ENCODE data around the gene RNF4. TPM values are rescaled to one million over a fixed set of nuclear protein-coding genes. Genes with fewer than 3 reads are reported as not detected.

RNF4 gene
- total and polyA plus RNA-seq, 10 donors, result 22.0 to 82.5 (median 63.1) TPM

GRCh38 chr4:2497931-2498330, 29.0 kb downstream of the RNF4 start:
- WGBS, 5 donors, result 57 to 84% (median 80%) methylated on average over 9 of the region's 9 CpGs
- TF ChIP-seq CTCF (IDR thresholded peaks at IDR 0.05 in 8 of 11, conservative IDR thresholded peaks at IDR 0.05 in 3 of 11), result peak in 1 of 11 experiments; percentile 15
- peak in 1 of 3 donors; percentile 65 for TF ChIP-seq POLR2AphosphoS5 (IDR thresholded peaks at IDR 0.05)
- TF ChIP-seq POLR2A (IDR thresholded peaks at IDR 0.05), result no peak
- intact Hi-C loops (cut with DNase I; ENCODE audit: low total_unique reads), result no loop called here
- H3K9me3 ChIP-seq, result no peaks in the 10 kb centered on the region
- no peaks in the 10 kb centered on the region for H3K27me3 ChIP-seq (replicated peaks in 1 of 7)
- DNase-seq, result no peak
- peaks cover 0 to 51% (median 25%) of the 10 kb centered on the region in 6 donors for H3K4me1 ChIP-seq
- H3K4me3 ChIP-seq, result no peak overlapping the region
- peak overlapping the region in 6 of 8 donors; percentile 4 to 74 (median 64) for H3K27ac ChIP-seq
- H3K36me3 ChIP-seq, result peaks cover under 1 to 100% (median 76%) of the 10 kb centered on the region in 6 donors

- 85 to 91% (median 88%) methylated on average over 2 of the region's 2 CpGs for WGBS, 5 donors
- intact Hi-C loops (cut with DNase I; ENCODE audit: low total_unique reads), result no loop called here
- H3K4me1 ChIP-seq, result peaks cover 0 to 38% (median 19%) of the 10 kb centered on the region in 6 donors
- H3K27me3 ChIP-seq (replicated peaks in 1 of 7), result no peaks in the 10 kb centered on the region
- TF ChIP-seq POLR2AphosphoS5 (IDR thresholded peaks at IDR 0.05) (no peak), CTCF (IDR thresholded peaks at IDR 0.05 in 8 of 11, conservative IDR thresholded peaks at IDR 0.05 in 3 of 11) (no peak), POLR2A (IDR thresholded peaks at IDR 0.05) (no peak)
- no peak for DNase-seq
- no peak overlapping the region for H3K27ac ChIP-seq
- peaks cover 0 to 100% (median 76%) of the 10 kb centered on the region in 6 donors for H3K36me3 ChIP-seq
- no peaks in the 10 kb centered on the region for H3K9me3 ChIP-seq
- no peak overlapping the region for H3K4me3 ChIP-seq
These were observed 31.6 kb downstream of the RNF4 start for GRCh38 chr4:2500547-2500946.

- H3K9me3 ChIP-seq, result no peaks in the 10 kb centered on the region
- H3K27ac ChIP-seq, result no peak overlapping the region
- intact Hi-C loops (cut with DNase I; ENCODE audit: low total_unique reads), result no loop called here
- H3K36me3 ChIP-seq, result peaks cover 0 to 100% (median 76%) of the 10 kb centered on the region in 6 donors
- H3K4me3 ChIP-seq, result no peak overlapping the region
- H3K27me3 ChIP-seq (replicated peaks in 1 of 7), result no peaks in the 10 kb centered on the region
- peak; percentile 12 to 70 (median 31) for TF ChIP-seq POLR2AphosphoS5 (IDR thresholded peaks at IDR 0.05)
- no peak for TF ChIP-seq POLR2A (IDR thresholded peaks at IDR 0.05)
- H3K4me1 ChIP-seq, result peaks cover 0 to 33% (median 16%) of the 10 kb centered on the region in 6 donors
- WGBS, 5 donors, result 89 to 97% (median 96%) methylated on average over 5 to 7 of the region's 7 CpGs
- no peak for DNase-seq
These were observed 32.2 kb downstream of the RNF4 start for GRCh38 chr4:2501034-2501594.

- 92 to 97% (median 96%) methylated on average over 5 of the region's 5 CpGs for WGBS, 5 donors
- Histone ChIP-seq H3K36me3 (peaks cover 0 to 100% (median 66%) of the 10 kb centered on the region in 6 donors), H3K4me1 (peaks cover 0 to 7% (median 0%) of the 10 kb centered on the region in 6 donors), H3K27ac (peak overlapping the region in 1 of 8 donors; percentile 35), H3K4me3 (no peak overlapping the region), H3K9me3 (no peaks in the 10 kb centered on the region), H3K27me3 (replicated peaks in 1 of 7) (no peaks in the 10 kb centered on the region)
- DNase-seq, result no peak
- TF ChIP-seq POLR2AphosphoS5 (IDR thresholded peaks at IDR 0.05) (no peak), CTCF (IDR thresholded peaks at IDR 0.05 in 8 of 11, conservative IDR thresholded peaks at IDR 0.05 in 3 of 11) (no peak), POLR2A (IDR thresholded peaks at IDR 0.05) (no peak)
- intact Hi-C loops (cut with DNase I; ENCODE audit: low total_unique reads), result no loop called here
These were observed 34.9 kb downstream of the RNF4 start for GRCh38 chr4:2503809-2504208.

Data from spleen (tissue), 11 donors.